CD4-positive, alpha-beta T cell (primary cell): ENCODE results near the gene UBXN2A. TPM values are rescaled to one million over a fixed set of nuclear protein-coding genes. Genes with fewer than 3 reads are reported as not detected.

Source experiments
- ATAC-seq: fragments of 200-7000 bp; cut with Tn5 transposase; one replicate; pipeline ENCODE4 v1.10.0; 2022; ENCODE audit warnings: mild to moderate bottlenecking; ENCODE audit not compliant: poor library complexity
- CTCF ChIA-PET: fragments of 350-600 bp; sonication (Branson Sonifier 250); formaldehyde crosslinking; loops from one replicate; lab custom pipeline; 2021; ENCODE audit warnings: antibody characterized with exemption, inconsistent platforms; lab: Charles Lee
- POLR2A ChIA-PET: fragments of 350-600 bp; sonication (Branson Sonifier 250); formaldehyde crosslinking; loops from one replicate; lab custom pipeline; 2021; ENCODE audit warnings: antibody characterized with exemption, inconsistent platforms; lab: Charles Lee
- DNase-seq, 14 experiments: peaks; one replicate each; pipeline ENCODE4 v3.0.0-alpha.2; 2013 to 2020; ENCODE audit warnings: mixed read lengths in 2 of 14
- H3K27ac ChIP-seq, 2 donors: one replicate each; pipeline versions ENCODE4 v1.5.1 to v1.7.0; 2013; ENCODE audit warnings: low read length in 2 of 2, low read depth in 1 of 2, mild to moderate bottlenecking in 1 of 2
- H3K27me3 ChIP-seq, 2 experiments: 1 replicate in 1 of 2; 2 replicates in 1 of 2; pipeline versions ENCODE4 v1.6.1 to v1.7.0; 2013; ENCODE audit warnings: low read length in 2 of 2, control low read depth in 1 of 2, mild to moderate bottlenecking in 1 of 2, moderate library complexity in 1 of 2; ENCODE audit not compliant: insufficient read depth in 2 of 2, control insufficient read depth in 1 of 2
- H3K36me3 ChIP-seq: one replicate; pipeline ENCODE4 v1.6.1; 2013; ENCODE audit warnings: low read length, control low read depth; ENCODE audit not compliant: insufficient read depth
- H3K4me1 ChIP-seq: one replicate; pipeline ENCODE4 v1.6.1; 2013; ENCODE audit warnings: low read length, control low read depth; ENCODE audit not compliant: insufficient read depth
- H3K4me3 ChIP-seq: one replicate; pipeline ENCODE4 v1.5.1; 2013; ENCODE audit warnings: mild to moderate bottlenecking, low read length, moderate library complexity
- H3K9me3 ChIP-seq, 2 experiments: 1 replicate in 1 of 2; 2 replicates in 1 of 2; pipeline versions ENCODE4 v1.6.1 to v1.7.0; 2013; ENCODE audit warnings: low read length in 2 of 2, mild to moderate bottlenecking in 2 of 2, control low read depth in 1 of 2, moderate library complexity in 1 of 2; ENCODE audit not compliant: control insufficient read depth in 1 of 2, insufficient read depth in 1 of 2
- H3K27ac Mint-ChIP-seq: one replicate; pipeline ENCODE4 v1.8.0; 2020; ENCODE audit warnings: mixed read lengths
- H3K27me3 Mint-ChIP-seq: one replicate; pipeline ENCODE4 v1.8.0; 2021; ENCODE audit warnings: mixed read lengths
- H3K36me3 Mint-ChIP-seq: one replicate; pipeline ENCODE4 v1.8.0; 2021; ENCODE audit warnings: low read depth, mixed read lengths
- H3K4me1 Mint-ChIP-seq: one replicate; pipeline ENCODE4 v1.8.0; 2021; ENCODE audit warnings: low read depth, mixed read lengths
- H3K4me3 Mint-ChIP-seq: one replicate; pipeline ENCODE4 v1.8.0; 2020; ENCODE audit warnings: mild to moderate bottlenecking, mixed read lengths
- H3K9me3 Mint-ChIP-seq: one replicate; pipeline ENCODE4 v1.8.0; 2020; ENCODE audit warnings: mixed read lengths
- CTCF ChIP-seq: fragments of 200-600 bp; IDR thresholded peaks from one replicate; pipeline ENCODE4 v1.8.0; 2022; ENCODE audit warnings: antibody characterized with exemption, mild to moderate bottlenecking
- intact Hi-C, 2 experiments: fragments of 100-400 bp; cut with DNase I in 1 of 2; cut with micrococcal nuclease in 1 of 2; formaldehyde crosslinking; loops; one replicate each; pipeline versions ENCODE4 v1.15.1 to v1.9.0; 2023 to 2025; cut with DNase I, micrococcal nuclease
- total RNA-seq, 174 experiments: library from RNA in 2 of 174; stranded (reverse) in 2 of 174; gene quantifications; one replicate each; pipeline ENCODE4 v1.2.3 and lab custom pipeline; 2021 to 2026

Gene UBXN2A
- total RNA-seq, 2 experiments from 2014 or later = 12.9 to 16.7 TPM

GRCh38 chr2:24015562-24016375 lies 75.5 kb downstream of the UBXN2A start:
- H3K9me3 Mint-ChIP-seq = no peaks in the 10 kb centered on the region

GRCh38 chr2:24016376-24016761 lies 76.1 kb downstream of the UBXN2A start:
- ATAC-seq (no peak), DNase-seq (no peak)
- H3K36me3 ChIP-seq = no peaks in the 10 kb centered on the region
- ChIA-PET CTCF (no interaction called here), POLR2A (no interaction called here)
- H3K4me1 ChIP-seq = no peaks in the 10 kb centered on the region
- H3K4me3 ChIP-seq = no peak overlapping the region
- H3K27me3 ChIP-seq = peaks cover 6 to 11% of the 10 kb centered on the region in 2 experiments
- no peaks in the 10 kb centered on the region for H3K4me1 Mint-ChIP-seq
- no peaks in the 10 kb centered on the region for H3K9me3 Mint-ChIP-seq
- H3K27ac ChIP-seq = no peak overlapping the region
- H3K27me3 Mint-ChIP-seq = peaks cover 26% of the 10 kb centered on the region
- intact Hi-C loops = no loop called here
- H3K9me3 ChIP-seq = no peaks in the 10 kb centered on the region
- H3K27ac Mint-ChIP-seq = no peak overlapping the region
- H3K36me3 Mint-ChIP-seq = no peaks in the 10 kb centered on the region
- H3K4me3 Mint-ChIP-seq = no peak overlapping the region
- no peak for TF ChIP-seq CTCF

More at GRCh38 chr2:24015562-24016375, 75.5 kb downstream of the UBXN2A start:
- H3K27me3 ChIP-seq = peaks cover 12 to 17% of the 10 kb centered on the region in 2 experiments
- Mint-ChIP-seq H3K27me3 (peaks cover 32% of the 10 kb centered on the region), H3K4me3 (no peak overlapping the region), H3K4me1 (no peaks in the 10 kb centered on the region), H3K27ac (no peak overlapping the region), H3K36me3 (no peaks in the 10 kb centered on the region)
- H3K27ac ChIP-seq = no peak overlapping the region
- ATAC-seq (no peak), DNase-seq (no peak)
- no peak for TF ChIP-seq CTCF
- intact Hi-C loops = no loop called here
- ChIA-PET POLR2A (no interaction called here), CTCF (no interaction called here)
- H3K4me1 ChIP-seq = no peaks in the 10 kb centered on the region
- H3K9me3 ChIP-seq = no peaks in the 10 kb centered on the region
- no peak overlapping the region for H3K4me3 ChIP-seq
- H3K36me3 ChIP-seq = no peaks in the 10 kb centered on the region

- no peak overlapping the region for H3K27ac ChIP-seq
- H3K4me1 ChIP-seq = no peaks in the 10 kb centered on the region
- Mint-ChIP-seq H3K4me1 (no peaks in the 10 kb centered on the region), H3K27me3 (peaks cover 19% of the 10 kb centered on the region), H3K36me3 (peaks cover 3% of the 10 kb centered on the region), H3K9me3 (no peaks in the 10 kb centered on the region), H3K4me3 (no peak overlapping the region), H3K27ac (no peak overlapping the region)
- peaks cover 0 to 5% of the 10 kb centered on the region in 2 experiments for H3K27me3 ChIP-seq
- intact Hi-C loops = no loop called here
- H3K9me3 ChIP-seq = no peaks in the 10 kb centered on the region
- no peak for ATAC-seq
- no peak overlapping the region for H3K4me3 ChIP-seq
- no peak for DNase-seq
- no peaks in the 10 kb centered on the region for H3K36me3 ChIP-seq
- TF ChIP-seq CTCF = no peak
- ChIA-PET CTCF (no interaction called here), POLR2A (no interaction called here)
These were observed 76.8 kb downstream of the UBXN2A start for GRCh38 chr2:24016853-24017703.
